ENCODE results near the gene KIAA0319L.

GRCh38 chr1:35437200-35437599 lies 120.0 kb downstream of the KIAA0319L start:
- TF ChIP-seq EZH2 (IDR thresholded peaks at IDR 0.05; ENCODE audit: insufficient read depth, poor library complexity, severe bottlenecking) (no peak), EZH2phosphoT487 (IDR thresholded peaks at IDR 0.05; ENCODE audit: insufficient read depth, low read depth) (no peak)
